ENCODE results near the gene RHBDF1. TPM values are rescaled to one million over a fixed set of nuclear protein-coding genes. Genes with fewer than 3 reads are reported as not detected.
A peak's percentile ranks its signal among the peaks of the same experiment; 100 is the strongest.

RHBDF1 gene
- total and polyA plus RNA-seq, 4 donors: 1.8 to 6.2 (median 3.5) TPM

GRCh38 chr16:85407-85782 is 13.0 kb upstream of the RHBDF1 start:
- Histone ChIP-seq H3K9ac (ENCODE audit: low read depth in 1 of 2, low read length in 2 of 2) (no peak overlapping the region), H3K4me3 (ENCODE audit: low read depth in 1 of 3, low read length in 3 of 3) (no peak overlapping the region), H3K9me3 (ENCODE audit: control insufficient read depth in 4 of 4, low read length in 3 of 4) (no peaks in the 10 kb centered on the region), H3K4me1 (ENCODE audit: control insufficient read depth in 4 of 4, insufficient read depth in 4 of 4, low read length in 3 of 4) (peaks cover 0 to 17% (median 4%) of the 10 kb centered on the region in 4 donors), H3K27ac (ENCODE audit: low read depth in 1 of 2, low read length in 2 of 2) (no peak overlapping the region), H3K27me3 (ENCODE audit: control insufficient read depth in 4 of 4, insufficient read depth in 4 of 4, low read length in 3 of 4) (no peaks in the 10 kb centered on the region), H3K36me3 (ENCODE audit: control insufficient read depth in 4 of 4, insufficient read depth in 3 of 4, low read depth in 1 of 4, low read length in 3 of 4) (peaks cover 0 to 42% (median 11%) of the 10 kb centered on the region in 4 donors)
- no peak for DNase-seq (ENCODE audit: low spot score)
- TF ChIP-seq RXRA (IDR thresholded peaks at IDR 0.05): no peak
- no peak for TF ChIP-seq TAF1 (conservative IDR thresholded peaks at IDR 0.05)
- TF ChIP-seq REST (IDR thresholded peaks at IDR 0.05): no peak
- 90% methylated on average over 18 of the region's 18 CpGs for WGBS

- peaks cover 0 to 17% (median 4%) of the 10 kb centered on the region in 4 donors for H3K4me1 ChIP-seq (ENCODE audit: control insufficient read depth in 4 of 4, insufficient read depth in 4 of 4, low read length in 3 of 4)
- no peak overlapping the region for H3K9ac ChIP-seq (ENCODE audit: low read depth in 1 of 2, low read length in 2 of 2)
- no peak overlapping the region for H3K4me3 ChIP-seq (ENCODE audit: low read depth in 1 of 3, low read length in 3 of 3)
These were observed 12.4 kb upstream of the RHBDF1 start for GRCh38 chr16:84718-85406.

More at GRCh38 chr16:84718-85406, 12.4 kb upstream of the RHBDF1 start:
- WGBS: 67% methylated on average over 7 of the region's 7 CpGs
- peaks cover 0 to 41% (median 11%) of the 10 kb centered on the region in 4 donors for H3K36me3 ChIP-seq (ENCODE audit: control insufficient read depth in 4 of 4, insufficient read depth in 3 of 4, low read depth in 1 of 4, low read length in 3 of 4)
- H3K27ac ChIP-seq (ENCODE audit: low read depth in 1 of 2, low read length in 2 of 2): peak overlapping the region; percentile 19 to 28
- peak in 1 of 2 donors; percentile 21 for TF ChIP-seq JUND (IDR thresholded peaks at IDR 0.05)
- no peak for TF ChIP-seq MAX (IDR thresholded peaks at IDR 0.05)
- TF ChIP-seq REST (IDR thresholded peaks at IDR 0.05): no peak
- TF ChIP-seq HNF4G (IDR thresholded peaks at IDR 0.05): no peak
- TF ChIP-seq FOXA1 (IDR thresholded peaks at IDR 0.05): no peak
- TF ChIP-seq YY1 (IDR thresholded peaks at IDR 0.05): no peak
- TF ChIP-seq TAF1 (conservative IDR thresholded peaks at IDR 0.05): no peak
- no peaks in the 10 kb centered on the region for H3K27me3 ChIP-seq (ENCODE audit: control insufficient read depth in 4 of 4, insufficient read depth in 4 of 4, low read length in 3 of 4)
- H3K9me3 ChIP-seq (ENCODE audit: control insufficient read depth in 4 of 4, low read length in 3 of 4): no peaks in the 10 kb centered on the region
- no peak for DNase-seq (ENCODE audit: low spot score)
